ENCODE results near the gene BBS12.
"Not testable (repeated sequence)": the region's sequence is repeated elsewhere in the genome, so short reads cannot be mapped to it uniquely, and the experiment has no call there.

BBS12 gene

DNA sequence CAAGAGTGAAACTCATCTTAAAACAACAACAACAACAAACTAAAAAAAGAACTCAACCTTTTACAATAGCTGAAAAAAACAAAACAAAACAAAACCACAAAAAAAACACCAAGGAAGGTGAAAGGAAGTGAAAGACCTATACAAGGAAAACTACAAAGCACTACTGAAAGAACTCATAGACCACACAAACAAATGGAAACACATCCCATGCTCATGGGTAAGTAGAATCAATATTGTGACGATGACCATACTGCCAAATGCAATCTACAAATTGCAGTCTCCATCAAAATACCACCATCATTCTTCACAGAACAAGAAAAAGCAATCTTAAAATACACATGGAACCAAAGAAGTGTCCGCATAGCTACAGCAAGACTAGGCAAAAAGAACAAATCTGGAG is 52.6 kb downstream of the BBS12 start:
- TF ChIP-seq, protein P1, sequence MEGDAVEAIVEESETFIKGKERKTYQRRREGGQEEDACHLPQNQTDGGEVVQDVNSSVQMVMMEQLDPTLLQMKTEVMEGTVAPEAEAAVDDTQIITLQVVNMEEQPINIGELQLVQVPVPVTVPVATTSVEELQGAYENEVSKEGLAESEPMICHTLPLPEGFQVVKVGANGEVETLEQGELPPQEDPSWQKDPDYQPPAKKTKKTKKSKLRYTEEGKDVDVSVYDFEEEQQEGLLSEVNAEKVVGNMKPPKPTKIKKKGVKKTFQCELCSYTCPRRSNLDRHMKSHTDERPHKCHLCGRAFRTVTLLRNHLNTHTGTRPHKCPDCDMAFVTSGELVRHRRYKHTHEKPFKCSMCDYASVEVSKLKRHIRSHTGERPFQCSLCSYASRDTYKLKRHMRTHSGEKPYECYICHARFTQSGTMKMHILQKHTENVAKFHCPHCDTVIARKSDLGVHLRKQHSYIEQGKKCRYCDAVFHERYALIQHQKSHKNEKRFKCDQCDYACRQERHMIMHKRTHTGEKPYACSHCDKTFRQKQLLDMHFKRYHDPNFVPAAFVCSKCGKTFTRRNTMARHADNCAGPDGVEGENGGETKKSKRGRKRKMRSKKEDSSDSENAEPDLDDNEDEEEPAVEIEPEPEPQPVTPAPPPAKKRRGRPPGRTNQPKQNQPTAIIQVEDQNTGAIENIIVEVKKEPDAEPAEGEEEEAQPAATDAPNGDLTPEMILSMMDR (IDR thresholded peaks at IDR 0.05; ENCODE audit: low read depth, low read length, missing control alignments) = no peak
- DNase-seq (ENCODE audit: extremely low read depth, low read depth) = no peak
- H3K4me3 ChIP-seq (replicated peaks; ENCODE audit: low read depth, low read length) = no peak overlapping the region

DNA sequence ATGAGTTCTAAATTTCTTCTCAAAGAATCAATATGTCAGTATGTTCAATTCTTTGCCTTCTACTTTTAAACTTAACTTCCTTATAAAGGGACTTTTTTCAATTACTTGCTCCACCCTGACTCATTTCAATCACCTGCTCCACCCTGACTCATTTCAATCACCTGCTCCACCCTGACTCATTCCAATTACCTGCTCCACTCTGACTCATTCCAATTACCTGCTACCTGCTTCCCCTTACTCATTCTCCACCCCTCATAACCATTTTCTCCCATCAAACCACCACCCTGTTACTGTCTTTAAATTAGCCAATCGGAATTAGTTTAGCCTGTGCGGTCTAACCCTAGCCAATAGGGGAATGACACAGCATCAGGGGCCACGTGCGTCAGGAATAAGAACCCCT is 53.8 kb downstream of the BBS12 start:
- not testable (repeated sequence) for DNase-seq (ENCODE audit: extremely low read depth, low read depth); H3K4me3 ChIP-seq (replicated peaks; ENCODE audit: low read depth, low read length)

DNA sequence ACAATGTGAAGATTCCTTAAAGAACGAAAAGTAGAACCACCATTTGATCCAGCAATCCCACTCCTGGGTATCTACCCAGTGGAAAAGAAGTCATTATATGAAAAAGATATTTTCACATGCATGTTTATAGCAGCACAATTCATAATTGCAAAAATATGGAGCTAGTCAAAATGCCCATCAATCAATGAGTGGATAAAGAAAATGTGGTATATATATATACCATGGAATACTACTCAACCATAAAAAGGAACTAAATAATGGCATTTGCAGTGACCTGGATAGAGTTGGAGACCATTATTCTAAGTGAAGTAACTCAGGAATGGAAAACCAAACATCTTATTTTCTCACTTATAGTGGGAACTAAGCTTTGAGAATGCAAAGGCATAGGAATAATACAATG is 54.4 kb downstream of the BBS12 start:
- not testable (repeated sequence) for H3K4me3 ChIP-seq (replicated peaks; ENCODE audit: low read depth, low read length); DNase-seq (ENCODE audit: extremely low read depth, low read depth)

DNA sequence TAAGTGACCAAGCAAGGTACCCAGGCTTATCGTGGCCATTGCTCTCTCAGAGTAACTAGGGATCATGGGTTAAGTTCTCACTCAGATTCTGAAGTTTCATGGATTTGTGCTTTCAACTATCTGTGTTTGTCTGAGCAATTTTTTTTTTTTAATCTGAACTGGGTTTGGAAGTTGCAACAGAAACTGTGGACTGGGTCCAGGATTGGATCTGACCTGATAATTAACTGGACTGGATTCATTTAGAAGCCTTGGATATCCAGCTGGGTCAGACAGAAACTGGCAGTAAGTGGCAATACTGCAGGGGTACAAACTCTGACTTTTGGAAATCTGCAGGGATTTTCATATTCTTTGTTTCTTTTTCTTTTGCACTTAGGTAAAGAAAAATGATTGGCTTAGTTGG is 55.4 kb downstream of the BBS12 start:
- TF ChIP-seq, protein P1 (IDR thresholded peaks at IDR 0.05; ENCODE audit: low read depth, low read length, missing control alignments) = no peak
- no peak overlapping the region for H3K4me3 ChIP-seq (replicated peaks; ENCODE audit: low read depth, low read length)
- no peak for DNase-seq (ENCODE audit: extremely low read depth, low read depth)

DNA sequence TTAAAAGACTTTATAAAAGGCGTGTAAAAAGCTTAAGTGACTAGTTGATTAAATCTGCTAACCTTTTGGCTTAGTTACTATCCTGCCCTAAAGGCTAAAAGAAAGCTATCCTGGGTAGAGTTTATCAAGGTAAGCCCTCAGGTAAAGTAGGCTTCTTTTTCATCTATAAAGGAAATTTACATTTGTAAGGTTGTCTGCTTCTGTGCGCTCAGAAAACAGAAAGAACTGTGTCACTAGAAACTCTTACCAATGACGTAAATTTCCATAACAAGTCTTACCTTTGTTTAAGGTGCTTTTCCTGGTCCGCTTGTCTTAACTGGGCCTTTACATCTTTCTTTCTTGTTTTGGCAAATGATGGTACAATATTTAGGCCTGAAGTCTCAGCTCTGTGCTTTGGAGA is 56.4 kb downstream of the BBS12 start:
- no peak overlapping the region for H3K4me3 ChIP-seq (replicated peaks; ENCODE audit: low read depth, low read length)
- no peak for DNase-seq (ENCODE audit: extremely low read depth, low read depth)
- TF ChIP-seq, protein P1 (IDR thresholded peaks at IDR 0.05; ENCODE audit: low read depth, low read length, missing control alignments) = no peak

DNA sequence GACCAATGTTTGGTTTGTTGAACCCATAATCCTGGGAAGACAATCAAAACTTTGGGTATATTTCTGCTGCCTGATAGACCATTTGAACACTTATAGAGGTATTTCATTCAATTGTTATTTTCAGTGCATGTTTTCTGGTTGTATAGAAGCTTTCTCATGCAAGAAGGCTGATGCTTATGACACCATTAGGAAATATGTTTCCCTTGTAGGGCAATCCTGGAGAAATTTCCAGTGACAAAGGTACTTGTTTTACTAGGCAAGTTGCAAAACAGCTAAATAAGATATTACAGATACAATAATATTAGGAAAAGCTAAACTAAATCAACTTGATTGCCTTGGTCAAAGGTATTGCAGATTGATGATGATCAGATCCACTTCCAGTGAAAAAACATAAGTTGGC is 61.3 kb downstream of the BBS12 start:
- DNase-seq (ENCODE audit: extremely low read depth, low read depth) = no peak
- no peak overlapping the region for H3K4me3 ChIP-seq (replicated peaks; ENCODE audit: low read depth, low read length)
- TF ChIP-seq, protein P1 (IDR thresholded peaks at IDR 0.05; ENCODE audit: low read depth, low read length, missing control alignments) = no peak
